ENCODE results near the gene NBR1.
"Not testable (repeated sequence)": the region's sequence is repeated elsewhere in the genome, so short reads cannot be mapped to it uniquely, and the experiment has no call there.

Gene NBR1

DNA sequence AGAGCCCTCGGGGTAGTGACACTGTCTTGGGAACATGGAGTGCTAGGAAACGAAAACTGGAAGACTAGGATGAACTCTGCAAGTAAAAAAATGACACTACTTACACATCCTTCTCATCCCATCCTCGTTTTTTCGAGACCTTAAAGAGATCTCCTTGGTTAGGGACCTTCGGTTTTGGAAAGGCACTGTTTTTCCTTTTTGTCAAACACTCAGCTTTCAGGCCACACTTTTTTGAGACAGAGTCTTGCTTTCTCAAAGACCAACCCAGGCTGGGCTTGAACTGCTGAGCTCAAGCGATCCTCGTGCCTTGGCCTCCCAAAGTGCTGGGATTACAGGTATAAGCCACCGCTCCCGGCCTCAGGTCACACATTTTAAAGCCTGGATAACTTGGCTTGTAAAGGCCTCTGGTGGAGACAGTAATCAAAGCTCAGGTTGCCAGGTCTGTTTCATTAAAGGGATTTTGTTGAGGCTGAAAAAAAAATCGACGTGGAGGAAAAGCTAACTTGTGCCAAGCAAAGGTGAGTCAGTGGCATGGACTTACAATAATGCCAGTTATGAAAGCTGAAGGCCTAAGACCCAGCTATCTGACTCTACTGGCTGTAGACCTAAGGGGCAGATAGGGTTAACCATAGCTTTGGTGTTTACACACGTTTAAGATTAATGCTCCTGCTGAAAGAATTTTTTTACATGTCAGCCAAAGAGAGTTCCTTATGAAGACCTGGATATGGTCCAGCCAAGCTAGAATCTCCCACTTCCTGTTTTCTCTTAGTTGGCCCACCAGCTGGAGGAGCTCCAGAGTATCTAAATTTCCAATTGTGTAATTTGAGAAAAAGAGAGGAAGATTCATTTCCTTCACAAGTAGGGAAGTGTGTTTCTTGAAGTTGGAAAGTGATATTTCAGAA lies 823 bp downstream of the NBR1 start:
- TF ChIP-seq, protein P1, sequence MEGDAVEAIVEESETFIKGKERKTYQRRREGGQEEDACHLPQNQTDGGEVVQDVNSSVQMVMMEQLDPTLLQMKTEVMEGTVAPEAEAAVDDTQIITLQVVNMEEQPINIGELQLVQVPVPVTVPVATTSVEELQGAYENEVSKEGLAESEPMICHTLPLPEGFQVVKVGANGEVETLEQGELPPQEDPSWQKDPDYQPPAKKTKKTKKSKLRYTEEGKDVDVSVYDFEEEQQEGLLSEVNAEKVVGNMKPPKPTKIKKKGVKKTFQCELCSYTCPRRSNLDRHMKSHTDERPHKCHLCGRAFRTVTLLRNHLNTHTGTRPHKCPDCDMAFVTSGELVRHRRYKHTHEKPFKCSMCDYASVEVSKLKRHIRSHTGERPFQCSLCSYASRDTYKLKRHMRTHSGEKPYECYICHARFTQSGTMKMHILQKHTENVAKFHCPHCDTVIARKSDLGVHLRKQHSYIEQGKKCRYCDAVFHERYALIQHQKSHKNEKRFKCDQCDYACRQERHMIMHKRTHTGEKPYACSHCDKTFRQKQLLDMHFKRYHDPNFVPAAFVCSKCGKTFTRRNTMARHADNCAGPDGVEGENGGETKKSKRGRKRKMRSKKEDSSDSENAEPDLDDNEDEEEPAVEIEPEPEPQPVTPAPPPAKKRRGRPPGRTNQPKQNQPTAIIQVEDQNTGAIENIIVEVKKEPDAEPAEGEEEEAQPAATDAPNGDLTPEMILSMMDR (IDR thresholded peaks at IDR 0.05; ENCODE audit: low read depth, low read length) = no peak; the same call in 1 of the 2 replicates

DNA sequence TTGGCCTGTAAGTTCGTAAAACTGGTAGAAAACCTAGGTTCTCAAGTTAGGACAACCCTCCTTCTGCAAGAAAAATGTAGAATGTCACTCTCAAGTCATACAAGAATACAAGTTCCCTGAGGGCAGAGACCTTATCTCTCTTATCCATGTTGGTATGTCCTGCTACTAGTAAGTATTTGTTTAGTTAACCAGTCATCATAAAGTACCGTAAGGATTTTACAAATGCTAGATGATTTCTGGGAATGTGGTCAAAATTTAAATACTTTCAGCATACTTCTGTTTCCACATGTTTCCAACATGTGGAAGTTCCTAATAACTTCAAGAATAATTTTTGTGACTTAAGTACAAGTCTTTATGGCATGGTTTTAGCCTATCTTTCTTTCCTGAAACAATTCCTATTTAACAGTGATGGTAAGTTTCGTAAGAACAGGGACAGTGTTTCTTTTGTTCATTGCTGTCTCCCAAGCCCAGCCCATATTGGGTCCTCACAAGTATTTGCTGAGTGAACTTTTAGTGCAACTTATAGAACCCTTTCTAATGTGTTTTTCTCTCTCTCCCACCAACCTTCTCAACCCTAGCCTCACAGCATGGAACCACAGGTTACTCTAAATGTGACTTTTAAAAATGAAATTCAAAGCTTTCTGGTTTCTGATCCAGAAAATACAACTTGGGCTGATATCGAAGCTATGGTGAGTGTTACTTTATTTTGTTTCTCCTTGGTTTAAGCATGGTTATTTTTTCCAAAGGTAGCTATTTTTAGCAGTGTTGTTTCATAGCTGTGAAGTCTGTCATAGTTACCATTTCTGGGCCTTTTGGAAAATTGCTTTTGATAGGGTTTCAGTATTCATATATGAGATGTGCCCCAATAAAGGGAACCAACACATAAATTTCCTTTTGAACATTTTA lies 4.5 kb downstream of the NBR1 start:
- no peak overlapping the region for H3K4me3 ChIP-seq (ENCODE audit: low read depth, low read length)
- TF ChIP-seq, protein P1 (IDR thresholded peaks at IDR 0.05; ENCODE audit: low read depth, low read length) = no peak

More for the DNA sequence above, 823 bp downstream of the NBR1 start:
- H3K4me3 ChIP-seq (ENCODE audit: low read depth, low read length) = peak overlapping the region; percentile 66

DNA sequence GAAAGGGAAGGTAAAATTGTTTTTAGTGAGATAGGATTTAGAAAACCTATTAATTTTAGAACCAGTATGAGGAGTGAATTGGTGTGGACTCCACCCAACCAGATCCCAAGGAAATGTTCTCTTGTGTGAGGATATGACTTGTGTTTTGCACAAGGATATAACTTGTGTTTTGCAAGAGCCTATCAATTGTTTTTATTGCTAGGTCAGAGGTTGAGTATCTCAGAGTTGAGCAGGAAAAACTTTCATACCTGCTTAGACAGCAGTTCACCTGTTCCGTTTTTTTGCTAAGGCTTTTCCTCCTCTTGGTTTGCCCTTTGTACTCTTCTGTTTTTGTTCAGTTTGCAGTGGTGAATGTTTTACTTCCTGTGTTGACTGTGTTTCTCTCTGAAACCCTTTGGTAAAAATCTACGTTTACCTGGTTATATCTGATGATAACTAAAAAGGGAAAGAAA lies 5.1 kb downstream of the NBR1 start:
- TF ChIP-seq, protein P1 (IDR thresholded peaks at IDR 0.05; ENCODE audit: low read depth, low read length) = no peak
- no peak overlapping the region for H3K4me3 ChIP-seq (ENCODE audit: low read depth, low read length)

DNA sequence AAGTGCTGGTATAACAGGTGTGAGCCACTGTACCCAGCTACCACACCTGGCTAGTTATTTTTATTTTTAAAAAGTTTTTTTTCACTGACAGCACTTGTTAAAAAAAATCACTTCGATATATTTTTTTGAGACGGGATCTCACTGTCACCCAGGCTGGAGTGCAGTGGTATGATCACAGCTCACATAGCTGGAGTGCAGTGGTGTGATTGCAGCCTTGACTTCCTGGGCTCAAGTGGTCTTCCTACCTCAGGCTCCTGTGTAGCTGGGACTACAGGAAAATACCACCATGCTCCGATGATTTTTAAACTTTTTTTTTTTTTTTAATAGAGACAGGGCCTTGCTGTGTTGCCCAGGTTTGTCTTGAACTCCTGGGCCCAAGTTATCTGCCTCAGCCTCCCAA lies 12.9 kb downstream of the NBR1 start:
- no peak overlapping the region for H3K4me3 ChIP-seq (ENCODE audit: low read depth, low read length)
- TF ChIP-seq, protein P1 (IDR thresholded peaks at IDR 0.05; ENCODE audit: low read depth, low read length) = no peak

DNA sequence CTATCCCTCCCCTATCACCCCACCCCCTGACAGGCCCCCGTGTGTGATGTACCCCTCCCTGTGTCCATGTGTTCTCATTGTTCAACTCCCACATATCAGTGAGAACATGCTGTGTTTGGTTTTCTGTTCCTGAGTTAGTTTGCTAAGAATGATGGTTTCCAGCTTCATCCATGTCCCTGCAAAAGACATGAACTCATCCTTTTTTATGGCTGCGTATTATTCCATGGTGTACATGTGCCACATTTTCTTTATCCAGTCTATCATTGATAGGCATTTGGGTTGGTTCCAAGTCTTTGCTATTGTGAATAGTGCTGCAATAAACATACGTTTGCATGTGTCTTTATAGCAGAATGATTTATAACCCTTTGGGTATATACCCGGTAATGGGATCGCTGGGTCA lies 15.6 kb downstream of the NBR1 start:
- H3K4me3 ChIP-seq (ENCODE audit: low read depth, low read length) = not testable (repeated sequence)

DNA sequence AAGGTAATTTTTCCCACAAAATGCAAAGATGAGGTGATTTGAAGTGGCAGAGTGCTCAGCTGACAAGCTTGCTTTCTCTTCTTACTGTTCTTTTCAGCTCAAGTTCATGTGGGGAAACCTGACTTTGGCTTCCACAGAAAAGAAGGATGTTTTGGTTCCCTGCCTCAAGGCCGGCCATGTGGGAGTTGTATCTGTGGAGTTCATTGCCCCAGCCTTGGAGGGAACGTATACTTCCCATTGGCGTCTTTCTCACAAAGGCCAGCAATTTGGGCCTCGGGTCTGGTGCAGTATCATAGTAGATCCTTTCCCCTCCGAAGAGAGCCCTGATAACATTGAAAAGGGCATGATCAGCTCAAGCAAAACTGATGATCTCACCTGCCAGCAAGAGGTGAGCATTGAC lies 22.2 kb downstream of the NBR1 start:
- H3K4me3 ChIP-seq (ENCODE audit: low read depth, low read length) = no peak overlapping the region
- TF ChIP-seq, protein P1 (IDR thresholded peaks at IDR 0.05; ENCODE audit: low read depth, low read length) = no peak

DNA sequence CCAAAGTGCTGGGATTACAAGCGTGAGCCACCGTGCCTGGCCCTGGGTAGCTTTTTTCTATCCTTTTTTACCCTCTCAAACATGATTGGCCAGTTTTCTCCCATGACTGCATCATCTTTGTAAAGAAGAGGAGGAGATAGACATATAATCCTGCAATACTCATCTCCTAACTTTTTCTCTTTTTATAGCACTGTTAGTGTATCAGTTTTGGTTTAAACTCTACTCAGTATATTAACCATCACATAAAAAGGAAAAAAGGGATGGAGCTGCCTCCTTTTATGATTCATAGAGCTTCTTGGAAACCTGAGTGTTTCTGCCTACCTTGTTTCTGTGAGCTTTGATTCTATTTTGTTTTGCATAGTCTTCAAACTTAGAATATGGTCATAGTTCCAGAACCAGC lies 28.6 kb downstream of the NBR1 start:
- TF ChIP-seq, protein P1 (IDR thresholded peaks at IDR 0.05; ENCODE audit: low read depth, low read length) = no peak
- H3K4me3 ChIP-seq (ENCODE audit: low read depth, low read length) = no peak overlapping the region

All from WI38 (cell line).